SIG-M5 treated with dmso at 0.1 percent for 504 hours (cell line): Measurements from ENCODE around the gene PCDH19.

Experiments
- DNase-seq: peaks from one replicate; lab custom pipeline; 2025; ENCODE audit not compliant: unreplicated experiment; lab: John Stamatoyannopoulos, UW

PCDH19 gene

DNA sequence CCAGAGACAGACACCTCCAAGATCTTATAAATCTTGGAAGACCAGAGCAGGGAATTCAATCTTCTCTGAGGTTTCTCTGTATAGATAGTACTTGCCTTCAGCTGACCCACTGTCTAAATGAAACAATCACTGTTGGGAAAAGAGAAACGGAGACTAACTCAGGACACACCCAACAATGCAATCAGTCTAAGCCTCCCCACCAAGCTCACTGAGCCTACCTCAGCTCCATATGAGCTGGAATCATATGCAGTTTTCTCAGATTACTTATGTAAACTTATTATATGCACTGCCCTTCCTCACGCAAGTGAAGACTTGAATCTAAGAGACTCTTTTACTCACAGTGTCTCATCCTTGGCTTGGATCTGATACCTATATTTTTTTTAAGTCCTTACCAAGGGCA lies 110.5 kb downstream of the PCDH19 start:
- no peak for DNase-seq

DNA sequence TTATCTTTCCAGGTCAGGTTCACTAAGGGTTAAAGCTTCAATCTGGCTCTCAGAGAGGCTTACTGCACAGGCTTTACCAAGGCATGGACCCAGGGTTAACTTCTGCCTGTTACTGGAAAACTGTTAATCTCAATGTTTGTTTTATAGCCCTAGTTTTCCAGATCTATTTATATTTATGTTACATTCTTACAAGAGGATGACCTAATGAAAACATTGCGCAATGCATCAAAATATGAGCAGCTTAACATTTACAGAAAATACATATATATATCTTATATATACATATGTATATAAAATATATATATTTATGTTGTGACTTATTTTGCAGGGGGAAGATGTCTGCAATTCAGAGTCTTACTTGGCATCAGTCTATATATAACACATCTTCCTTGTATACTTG lies 112.3 kb downstream of the PCDH19 start:
- DNase-seq, result no peak

DNA sequence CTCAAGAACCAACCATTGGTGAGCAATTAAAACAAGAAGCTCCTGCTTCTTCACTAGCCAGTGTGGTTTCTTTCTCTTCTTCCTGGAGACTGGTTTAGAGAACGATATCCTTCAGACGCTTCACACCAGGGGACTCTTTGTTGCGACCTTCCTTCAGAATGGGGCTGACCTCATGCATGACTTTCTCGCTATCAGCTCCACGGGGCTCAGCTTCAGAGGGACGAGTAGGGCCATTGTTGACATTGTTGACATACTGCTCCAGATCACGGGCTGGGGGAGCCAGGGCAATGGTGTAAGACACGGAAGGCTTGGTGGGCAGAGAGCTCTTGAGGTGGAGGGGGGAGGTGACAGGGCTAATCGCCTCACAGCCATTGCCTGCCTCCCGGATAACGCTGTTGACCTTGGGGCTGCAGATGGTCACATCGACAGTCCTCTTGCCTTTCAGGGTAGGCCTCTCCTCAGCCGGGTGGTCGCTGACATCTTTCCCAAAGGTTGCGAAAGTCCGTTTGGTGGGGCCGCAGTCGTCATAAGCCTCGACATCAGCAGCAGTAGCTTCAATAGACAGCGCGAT lies 113.8 kb downstream of the PCDH19 start:
- DNase-seq, result no peak

DNA sequence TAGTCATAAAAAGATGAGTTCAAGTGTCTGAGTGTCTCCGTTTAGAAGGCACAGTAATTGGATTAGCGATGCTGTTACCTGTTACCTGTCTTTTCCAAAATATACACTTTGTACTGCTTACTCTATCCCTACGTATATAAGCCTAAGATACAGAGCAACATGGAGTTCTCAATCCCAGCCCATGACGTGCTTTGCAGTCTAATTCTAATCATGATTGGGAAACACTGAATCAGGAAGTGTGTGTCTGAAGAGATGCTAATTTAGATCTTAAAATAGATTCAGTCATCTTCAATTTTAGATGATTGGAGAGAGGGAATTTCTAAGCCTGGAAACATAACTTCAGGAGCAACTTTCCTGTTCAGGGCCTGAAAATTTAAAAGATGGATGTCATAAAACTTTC lies 115.1 kb downstream of the PCDH19 start:
- DNase-seq, result no peak

DNA sequence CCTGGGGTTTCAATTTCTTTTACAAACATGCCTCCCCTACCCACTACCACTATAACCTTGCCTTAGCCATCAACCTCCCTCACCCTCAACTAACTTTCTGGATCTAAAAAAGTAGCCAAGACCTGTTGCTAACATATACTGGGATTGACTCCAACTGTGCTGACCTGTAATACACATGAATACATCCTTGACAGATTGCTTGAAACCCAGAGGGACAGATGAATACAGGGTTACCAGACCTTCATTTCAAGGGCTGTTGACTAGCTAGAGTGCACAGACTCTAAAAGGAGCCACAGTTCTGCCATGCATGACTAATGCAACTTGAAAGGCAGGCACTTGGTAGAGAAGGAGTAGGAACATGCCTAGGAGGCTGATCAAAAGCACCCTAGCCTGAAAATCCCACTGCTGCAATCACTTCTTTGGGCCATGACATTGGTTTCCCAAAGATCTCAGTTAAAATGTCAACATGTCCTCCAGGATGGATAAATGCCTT lies 121.0 kb downstream of the PCDH19 start:
- no peak for DNase-seq

DNA sequence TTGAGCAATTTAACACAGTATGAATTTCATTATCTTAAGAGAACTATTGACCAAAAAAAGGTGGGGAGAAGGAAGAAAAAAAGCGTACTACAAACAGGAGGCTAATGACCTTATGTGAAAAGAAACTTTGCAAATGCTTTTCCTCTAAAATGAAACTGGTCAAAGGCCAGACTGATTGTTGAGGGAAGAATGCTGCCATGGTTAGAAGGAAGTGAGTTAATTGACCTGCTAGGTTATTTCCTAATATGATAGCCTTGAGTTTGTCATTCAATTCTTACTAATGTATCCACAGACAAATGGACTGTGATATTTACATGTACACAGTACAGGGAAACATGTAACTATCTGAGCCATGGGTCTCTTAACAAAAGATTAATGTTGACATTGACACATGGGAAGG lies 132.8 kb downstream of the PCDH19 start:
- DNase-seq, result no peak

DNA sequence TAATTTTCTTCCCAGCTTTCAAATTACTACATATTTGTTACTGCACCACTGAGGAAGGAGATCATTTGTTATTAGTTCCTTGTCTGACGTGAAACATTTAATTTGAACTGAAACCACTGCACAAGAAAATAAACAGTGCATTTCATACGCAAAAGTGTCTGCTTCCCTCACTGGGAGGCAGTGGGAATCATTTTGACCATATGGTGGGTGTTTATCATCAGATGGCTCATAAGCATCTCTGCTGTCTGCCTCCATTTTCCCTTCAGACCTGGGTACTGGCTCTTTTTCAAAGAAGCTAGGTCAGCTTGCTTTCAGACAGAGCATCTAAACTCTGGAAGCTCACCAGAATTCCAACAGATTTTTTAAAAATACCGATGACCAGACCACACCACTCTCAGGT lies 135.2 kb downstream of the PCDH19 start:
- no peak for DNase-seq

DNA sequence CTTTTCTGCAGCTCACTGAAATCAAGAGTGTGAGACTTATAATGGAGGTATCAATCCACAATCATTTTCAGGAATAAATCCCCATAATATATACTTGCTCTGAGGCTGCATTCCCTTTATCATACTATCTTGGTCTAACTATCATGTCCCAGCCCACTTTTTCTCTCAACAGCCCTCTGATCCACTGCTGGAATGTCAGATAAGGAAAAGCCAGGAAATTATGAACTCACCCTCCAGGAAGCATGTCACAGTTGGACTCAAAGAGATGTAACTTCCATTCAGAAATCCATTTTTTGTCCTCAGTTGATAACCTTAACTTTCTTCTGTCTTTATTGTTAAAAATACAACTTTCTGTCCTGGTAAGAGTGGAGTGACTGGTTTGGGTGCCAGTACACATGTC lies 144.9 kb downstream of the PCDH19 start:
- no peak for DNase-seq

DNA sequence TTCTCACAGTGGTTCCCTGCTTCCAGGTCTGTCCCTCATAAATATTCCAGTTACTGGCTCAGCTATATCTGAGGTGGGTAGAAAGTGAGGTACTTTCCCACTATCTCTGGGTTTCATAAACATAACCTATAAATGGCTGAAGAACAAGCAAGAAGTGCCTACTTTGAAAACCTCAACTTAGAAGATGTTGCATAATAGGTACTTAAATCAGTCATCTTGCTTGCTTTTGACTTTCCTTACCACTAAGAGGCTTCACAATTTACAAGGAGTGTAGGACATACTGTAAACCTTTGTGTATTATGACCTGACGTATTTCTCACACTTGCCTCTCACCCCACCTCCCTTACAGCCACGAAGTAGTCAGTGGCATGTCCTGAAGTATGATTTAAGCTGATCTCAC lies 145.9 kb downstream of the PCDH19 start:
- no peak for DNase-seq

DNA sequence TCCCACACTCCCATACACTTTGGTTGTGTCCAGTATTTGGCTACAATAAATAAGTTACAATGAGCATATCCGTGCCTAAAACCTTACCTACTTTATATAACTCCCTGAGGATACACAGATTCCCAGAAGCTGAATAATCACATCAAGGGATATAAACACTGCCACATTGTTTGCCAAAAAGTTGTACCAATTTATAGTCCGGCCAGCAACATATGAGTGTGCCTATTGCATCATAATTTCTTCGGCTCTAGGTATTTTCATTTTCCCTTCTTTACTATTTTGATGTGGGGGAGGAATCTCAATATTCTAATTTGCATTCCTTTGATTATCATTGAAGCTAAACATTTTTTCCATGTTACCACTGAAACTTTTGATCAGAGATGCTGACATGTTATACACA lies 146.4 kb downstream of the PCDH19 start:
- no peak for DNase-seq

DNA sequence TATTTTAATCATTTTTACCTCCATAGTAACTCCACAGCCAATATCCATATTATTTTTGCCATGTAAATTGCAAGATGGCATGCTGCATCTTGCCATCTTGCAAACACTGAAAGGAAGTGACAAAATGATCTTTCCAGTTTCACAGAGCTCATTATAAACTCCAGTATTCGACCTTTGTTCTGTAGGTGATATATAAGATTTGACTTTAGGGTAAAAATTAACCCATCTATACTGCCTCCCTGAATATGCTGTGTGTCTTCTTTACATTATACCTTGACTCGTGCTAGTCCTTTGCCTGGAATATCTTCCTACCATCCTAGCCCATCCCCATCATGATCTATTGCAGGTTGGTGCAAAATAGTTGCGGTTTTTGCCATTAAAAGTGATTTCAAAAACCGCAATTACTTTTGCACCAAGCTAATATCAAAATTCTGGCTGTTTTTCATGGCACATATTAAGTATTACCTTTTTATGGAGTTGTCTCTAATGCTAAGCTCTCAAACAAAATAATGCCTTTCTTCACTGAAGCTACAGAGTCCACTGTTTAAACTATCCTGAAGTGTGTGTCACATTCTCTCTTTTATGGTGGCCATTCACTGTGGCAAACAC lies 161.1 kb downstream of the PCDH19 start:
- no peak for DNase-seq

DNA sequence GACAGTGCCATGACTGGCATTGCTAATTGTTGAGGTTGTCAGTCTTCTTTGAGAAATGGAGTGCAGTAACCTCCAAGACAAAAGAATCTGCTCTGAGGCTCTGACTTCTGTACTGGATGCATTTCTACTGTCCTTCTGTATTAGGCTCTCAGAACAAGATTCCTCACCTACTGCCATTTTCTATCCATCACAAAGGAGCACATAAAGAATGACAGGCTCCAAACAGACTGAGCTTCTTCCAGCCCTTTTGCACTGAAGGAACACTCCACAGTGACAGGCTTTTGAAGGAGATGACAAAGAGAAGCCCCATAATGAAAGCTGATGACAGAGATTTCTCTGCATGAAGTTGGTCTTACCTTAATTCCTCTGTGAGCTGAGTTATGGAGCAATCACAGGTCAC lies 162.2 kb downstream of the PCDH19 start:
- DNase-seq, result no peak

DNA sequence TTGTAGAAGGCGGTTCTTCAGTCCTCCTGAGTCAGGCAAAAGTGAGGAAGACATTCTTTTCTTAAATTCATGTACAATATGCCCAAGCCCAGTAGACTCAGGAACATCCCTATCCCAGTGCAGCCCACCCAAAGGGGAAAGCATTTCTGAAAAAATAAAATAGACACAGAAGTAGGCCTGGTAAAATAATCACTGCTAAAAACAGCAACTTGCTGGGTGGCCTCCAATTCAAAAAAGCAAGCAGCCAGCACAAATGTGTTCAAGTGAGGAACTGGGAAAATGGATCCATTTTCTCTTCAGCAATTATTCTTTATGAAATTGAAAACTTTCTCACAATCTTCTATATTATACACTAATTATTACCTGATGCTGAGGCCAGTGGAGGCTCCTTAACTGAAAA lies 165.4 kb downstream of the PCDH19 start:
- no peak for DNase-seq
